GM10248 (cell line): ENCODE measurements around the gene DPH1.

Experiments used
- CTCF ChIA-PET: fragments of 300-600 bp; sonication (Branson Sonifier 250); formaldehyde crosslinking; extraction: SDS; loops from one replicate; lab custom pipeline; 2021; ENCODE audit warnings: antibody characterized with exemption; lab: Yijun Ruan, JAX
- POLR2A ChIA-PET: fragments of 350-650 bp; sonication (Branson Sonifier 250); formaldehyde crosslinking; extraction: SDS; loops from one replicate; lab custom pipeline; 2020; ENCODE audit warnings: antibody characterized with exemption; lab: Yijun Ruan, JAX
- DNase-seq: peaks from one replicate; pipeline ENCODE4 v3.0.0; 2012; ENCODE audit errors: extremely low spot score
- TF ChIP-seq, protein P1 (sequence below): IDR thresholded peaks from 2 replicates; pipeline ENCODE4 v1.5.1; 2012; ENCODE audit warnings: mild to moderate bottlenecking, low read depth; ENCODE audit errors: extremely low read depth, missing control alignments, control extremely low read depth

The DPH1 gene

DNA sequence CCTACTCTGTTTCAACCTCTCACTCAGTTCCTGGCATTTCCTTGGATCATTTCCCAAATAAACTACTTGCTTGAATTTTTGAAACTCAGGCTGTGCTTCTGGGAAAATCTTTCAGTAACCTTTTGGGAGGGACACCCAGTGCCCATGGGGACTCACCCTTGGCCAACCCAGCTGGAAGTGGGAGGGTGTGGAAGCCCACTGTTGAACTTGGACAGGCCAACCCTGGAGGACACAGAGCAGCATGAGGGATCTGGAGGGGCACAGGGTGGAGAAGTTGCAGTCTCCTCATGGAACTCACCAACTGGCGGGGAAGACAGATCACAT, 16.0 kb upstream of the DPH1 start:
- no peak for DNase-seq
- CTCF ChIA-PET, result no interaction called here
- POLR2A ChIA-PET, result interaction anchor here (0.5 kb wide), 1 partner anchor 291 kb away, joined by 3 read pairs; no protein-coding TSS in a partner anchor

DNA sequence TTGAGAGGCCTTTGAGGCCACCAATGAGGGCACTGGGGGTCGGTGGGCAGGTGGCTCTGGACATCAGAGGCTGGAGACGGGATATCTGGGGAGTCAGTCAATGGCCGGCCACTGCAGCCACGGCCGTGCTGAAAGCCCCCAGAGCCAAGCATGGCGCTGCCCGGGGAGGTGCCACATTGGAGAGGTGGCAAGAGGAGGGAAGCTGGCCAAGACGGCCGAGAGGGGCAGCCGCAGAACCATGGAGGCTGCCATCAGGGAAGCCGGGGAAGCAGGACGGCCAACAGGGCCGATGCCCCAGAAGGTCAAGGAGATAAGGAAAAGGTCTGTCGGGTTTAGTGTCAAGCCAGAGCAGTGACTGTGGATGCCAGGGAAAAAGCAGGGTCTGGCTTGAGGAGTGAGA, 14.6 kb upstream of the DPH1 start:
- CTCF ChIA-PET, result no interaction called here
- DNase-seq, result no peak
- POLR2A ChIA-PET, result no interaction called here
- TF ChIP-seq, protein P1, sequence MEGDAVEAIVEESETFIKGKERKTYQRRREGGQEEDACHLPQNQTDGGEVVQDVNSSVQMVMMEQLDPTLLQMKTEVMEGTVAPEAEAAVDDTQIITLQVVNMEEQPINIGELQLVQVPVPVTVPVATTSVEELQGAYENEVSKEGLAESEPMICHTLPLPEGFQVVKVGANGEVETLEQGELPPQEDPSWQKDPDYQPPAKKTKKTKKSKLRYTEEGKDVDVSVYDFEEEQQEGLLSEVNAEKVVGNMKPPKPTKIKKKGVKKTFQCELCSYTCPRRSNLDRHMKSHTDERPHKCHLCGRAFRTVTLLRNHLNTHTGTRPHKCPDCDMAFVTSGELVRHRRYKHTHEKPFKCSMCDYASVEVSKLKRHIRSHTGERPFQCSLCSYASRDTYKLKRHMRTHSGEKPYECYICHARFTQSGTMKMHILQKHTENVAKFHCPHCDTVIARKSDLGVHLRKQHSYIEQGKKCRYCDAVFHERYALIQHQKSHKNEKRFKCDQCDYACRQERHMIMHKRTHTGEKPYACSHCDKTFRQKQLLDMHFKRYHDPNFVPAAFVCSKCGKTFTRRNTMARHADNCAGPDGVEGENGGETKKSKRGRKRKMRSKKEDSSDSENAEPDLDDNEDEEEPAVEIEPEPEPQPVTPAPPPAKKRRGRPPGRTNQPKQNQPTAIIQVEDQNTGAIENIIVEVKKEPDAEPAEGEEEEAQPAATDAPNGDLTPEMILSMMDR, result no peak

More for the DNA sequence above, 16.0 kb upstream of the DPH1 start:
- TF ChIP-seq, protein P1, result no peak

DNA sequence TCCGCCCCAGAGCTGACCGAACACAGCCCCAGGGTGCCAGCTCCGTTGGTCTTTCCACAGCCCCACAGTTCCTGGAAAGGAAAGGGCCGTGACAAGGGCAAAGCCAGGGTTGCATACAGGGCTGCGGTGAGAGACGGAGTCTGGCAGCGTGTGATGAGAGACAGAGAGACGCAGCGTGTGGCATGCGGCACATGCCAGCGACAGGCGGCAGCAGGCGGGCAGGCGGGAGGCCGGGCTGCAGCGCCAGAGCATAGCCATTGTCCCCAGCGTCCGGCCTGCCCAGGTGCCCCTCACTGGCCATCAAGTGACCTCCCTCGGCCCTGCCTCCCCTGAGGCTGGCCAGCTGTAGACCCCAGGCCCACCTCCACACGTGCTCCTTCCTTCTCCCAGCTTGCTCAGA, 13.5 kb upstream of the DPH1 start:
- ChIA-PET POLR2A (no interaction called here), CTCF (no interaction called here)
- no peak for DNase-seq
- TF ChIP-seq, protein P1, result no peak

DNA sequence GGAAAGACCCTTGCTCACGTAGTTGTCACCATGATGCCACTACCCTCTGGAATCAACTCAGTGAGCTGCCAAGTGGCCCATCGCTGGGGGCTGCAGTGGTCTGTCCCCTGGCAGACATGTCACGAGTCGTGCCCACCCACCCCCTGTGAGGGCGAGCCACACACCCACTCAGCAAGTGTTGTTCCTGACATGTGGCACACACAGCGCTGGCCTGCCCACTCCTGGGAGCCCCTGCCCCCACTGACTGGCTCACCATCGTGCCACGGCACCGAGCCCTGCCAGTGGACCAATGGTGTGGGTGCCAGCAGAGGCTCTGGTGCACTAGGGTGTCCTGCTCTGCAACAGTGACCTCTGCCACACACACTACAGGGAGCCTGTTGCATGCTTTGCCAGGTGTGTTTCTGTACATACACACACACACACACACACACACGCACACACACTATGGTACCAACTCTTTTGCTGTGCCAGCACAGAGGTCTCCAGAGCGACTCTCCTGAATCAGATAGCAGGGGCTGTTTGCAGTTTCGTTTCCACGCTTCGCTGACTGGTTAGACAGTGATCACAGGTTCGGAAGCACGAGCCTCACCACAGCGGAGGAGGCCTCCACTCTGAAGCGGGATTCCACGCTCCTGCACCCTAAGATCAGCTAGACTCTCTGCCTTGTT, 12.5 kb upstream of the DPH1 start:
- TF ChIP-seq, protein P1, result no peak
- peak; percentile 43 for DNase-seq
- ChIA-PET CTCF (interaction anchor here (1.3 kb wide), 1 partner anchor 12 kb away, joined by 3 read pairs; no protein-coding TSS in a partner anchor), POLR2A (no interaction called here)

DNA sequence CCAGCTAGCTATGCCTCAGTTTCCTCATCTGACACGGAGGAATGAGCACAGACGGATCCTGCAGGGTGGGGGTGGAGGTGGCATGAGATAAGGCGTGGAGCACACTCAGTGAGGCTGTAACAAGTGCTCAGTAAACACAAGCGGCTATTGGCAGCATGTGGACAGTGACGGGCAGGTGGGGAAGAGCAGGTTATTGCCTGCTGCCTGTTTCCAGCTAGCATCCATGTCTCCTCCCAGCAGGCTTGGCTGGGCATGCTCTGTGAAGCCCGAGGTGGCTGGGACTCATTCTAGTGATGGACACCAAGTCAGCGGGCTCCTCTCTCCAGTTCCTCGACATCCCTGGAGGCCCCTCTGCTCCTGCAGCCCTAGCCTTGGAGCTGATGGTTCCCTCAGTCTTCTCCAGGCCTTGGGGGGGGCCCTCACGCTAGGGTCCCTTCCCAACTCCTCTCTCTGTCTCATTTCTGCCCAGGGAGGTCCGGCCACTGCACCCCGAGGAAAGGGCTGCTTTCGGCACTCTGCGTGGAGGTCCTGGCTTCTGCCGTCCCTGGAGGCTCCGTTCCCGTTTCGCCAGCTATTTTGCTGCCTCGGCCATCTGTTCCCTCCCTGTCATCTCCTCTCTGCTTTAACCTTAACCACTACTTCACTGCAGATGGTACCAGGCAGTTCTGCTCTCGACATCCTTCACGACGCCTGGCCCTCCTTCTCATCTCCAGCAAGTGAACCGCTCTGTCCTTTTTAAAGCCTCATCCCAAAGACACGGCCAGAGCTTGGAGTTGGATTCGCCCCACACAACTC, 11.0 kb upstream of the DPH1 start:
- CTCF ChIA-PET, result interaction anchor here (1.3 to 1.7 kb wide), 2 partner anchors 8 to 14 kb away, joined by 3 to 4 read pairs; no protein-coding TSS in a partner anchor
- POLR2A ChIA-PET, result interaction anchor here (0.6 kb wide), 1 partner anchor 497 kb away, joined by 4 read pairs; no protein-coding TSS in a partner anchor
- TF ChIP-seq, protein P1, result no peak
- DNase-seq, result no peak

DNA sequence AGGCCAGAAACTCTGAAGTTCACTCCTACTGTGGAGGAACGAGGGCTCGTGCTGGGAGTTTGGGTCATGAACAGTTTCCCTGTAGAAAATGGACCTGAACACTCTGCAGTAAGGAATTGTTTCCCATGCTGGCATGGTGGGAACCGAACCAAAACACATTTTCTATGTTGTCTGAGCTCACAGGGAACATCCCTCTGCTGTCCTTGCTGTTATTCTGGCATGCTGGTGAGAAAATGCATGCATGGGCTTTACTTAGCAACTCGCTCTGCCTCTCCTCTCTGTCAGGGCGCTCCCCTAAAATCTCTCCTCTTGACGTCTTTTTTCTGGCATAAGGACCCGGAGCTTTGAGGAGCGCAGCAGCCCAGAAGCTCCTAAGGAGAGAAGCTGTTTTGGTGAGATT, 10.2 kb upstream of the DPH1 start:
- TF ChIP-seq, protein P1, result no peak
- POLR2A ChIA-PET, result no interaction called here
- no peak for DNase-seq
- CTCF ChIA-PET, result interaction anchor here (0.8 to 1.7 kb wide), 3 partner anchors 9 to 38 kb away, joined by 3 to 5 read pairs (median 4); no protein-coding TSS in a partner anchor
